Trophoblast cell (in vitro differentiated cells and primary cell): Measurements from ENCODE around the gene CDC42EP5.
"Not testable (repeated sequence)": the region's sequence is repeated elsewhere in the genome, so short reads cannot be mapped to it uniquely, and the experiment has no call there.

Experiments
- DNase-seq, 2 donors: peaks; one replicate each; pipeline ENCODE4 v3.0.0-alpha.2; 2016
- H2AFZ ChIP-seq: 2 replicates; pipeline ENCODE4 v1.6.1; 2013; ENCODE audit warnings: low read length, moderate library complexity, mild to moderate bottlenecking; ENCODE audit not compliant: insufficient read depth, poor library complexity
- H2AK5ac ChIP-seq: 2 replicates; pipeline ENCODE4 v1.6.1; 2013; ENCODE audit warnings: mild to moderate bottlenecking, low read length
- H2BK120ac ChIP-seq: 2 replicates; pipeline ENCODE4 v1.6.1; 2013; ENCODE audit warnings: low read length, mild to moderate bottlenecking, moderate library complexity; ENCODE audit not compliant: insufficient read depth, poor library complexity
- H2BK12ac ChIP-seq: 2 replicates; pipeline ENCODE4 v1.6.1; 2013; ENCODE audit warnings: mild to moderate bottlenecking, low read length, moderate library complexity
- H2BK5ac ChIP-seq: 2 replicates; pipeline ENCODE4 v1.6.1; 2013; ENCODE audit warnings: low read length, low read depth, moderate library complexity, mild to moderate bottlenecking; ENCODE audit not compliant: poor library complexity
- H3K14ac ChIP-seq: 2 replicates; pipeline ENCODE4 v1.6.1; 2013; ENCODE audit warnings: mild to moderate bottlenecking, low read length
- H3K18ac ChIP-seq: 2 replicates; pipeline ENCODE4 v1.6.1; 2013; ENCODE audit warnings: mild to moderate bottlenecking, low read length
- H3K23ac ChIP-seq: 2 replicates; pipeline ENCODE4 v1.6.1; 2013; ENCODE audit warnings: low read length
- H3K27ac ChIP-seq: 2 replicates; pipeline ENCODE4 v1.5.1; 2013; ENCODE audit warnings: low read depth, mild to moderate bottlenecking, inconsistent platforms, low read length, moderate library complexity
- H3K27me3 ChIP-seq: 2 replicates; pipeline ENCODE4 v1.6.1; 2013; ENCODE audit warnings: inconsistent platforms, mild to moderate bottlenecking, low read length, moderate library complexity; ENCODE audit not compliant: insufficient read depth
- H3K36me3 ChIP-seq, 2 experiments: 1 replicate in 1 of 2; 2 replicates in 1 of 2; pipeline ENCODE4 v1.6.1; 2013; ENCODE audit warnings: low read length in 2 of 2, mild to moderate bottlenecking in 2 of 2, moderate library complexity in 1 of 2; ENCODE audit not compliant: insufficient read depth in 2 of 2, control insufficient read depth in 1 of 2
- H3K4ac ChIP-seq: 2 replicates; pipeline ENCODE4 v1.6.1; 2013; ENCODE audit warnings: low read depth, mild to moderate bottlenecking, low read length, moderate library complexity
- H3K4me1 ChIP-seq, 2 experiments: 1 replicate in 1 of 2; 2 replicates in 1 of 2; pipeline ENCODE4 v1.6.1; 2013; ENCODE audit warnings: low read length in 2 of 2, mild to moderate bottlenecking in 2 of 2, moderate library complexity in 1 of 2; ENCODE audit not compliant: insufficient read depth in 2 of 2, control insufficient read depth in 1 of 2
- H3K4me2 ChIP-seq: 2 replicates; pipeline ENCODE4 v1.6.1; 2013; ENCODE audit warnings: inconsistent platforms, mild to moderate bottlenecking, low read length, moderate library complexity
- H3K4me3 ChIP-seq: 2 replicates; pipeline ENCODE4 v1.5.1; 2013; ENCODE audit warnings: mild to moderate bottlenecking, low read depth, low read length, inconsistent platforms
- H3K79me1 ChIP-seq: one replicate; pipeline ENCODE4 v1.6.1; 2013; ENCODE audit warnings: low read length
- H3K79me2 ChIP-seq: 2 replicates; pipeline ENCODE4 v1.6.1; 2013; ENCODE audit warnings: low read length, mild to moderate bottlenecking; ENCODE audit not compliant: control insufficient read depth, insufficient read depth, poor library complexity
- H3K9ac ChIP-seq: 2 replicates; pipeline ENCODE4 v1.6.1; 2013; ENCODE audit warnings: mild to moderate bottlenecking, low read length
- H3K9me3 ChIP-seq: 2 replicates; pipeline ENCODE4 v1.6.1; 2013; ENCODE audit warnings: low read depth, mild to moderate bottlenecking, control low read depth, inconsistent platforms, low read length; ENCODE audit not compliant: insufficient read depth
- H4K12ac ChIP-seq: 2 replicates; pipeline ENCODE4 v1.6.1; 2013; ENCODE audit warnings: low read depth, mild to moderate bottlenecking, low read length, moderate library complexity
- H4K8ac ChIP-seq: 2 replicates; pipeline ENCODE4 v1.6.1; 2013; ENCODE audit warnings: low read depth, mild to moderate bottlenecking, low read length, moderate library complexity
- H4K91ac ChIP-seq: one replicate; pipeline ENCODE4 v1.6.1; 2013; ENCODE audit warnings: low read depth, mild to moderate bottlenecking, low read length, moderate library complexity
- WGBS: extraction: QIAGEN DNeasy Blood & Tissue Kit; methylation state at CpG from one replicate; pipeline ENCODE4 v1.1.7; 2013; ENCODE audit warnings: missing lambda C conversion rate; ENCODE audit not compliant: insufficient read length, insufficient coverage; ENCODE audit errors: extremely low coverage; 5-methylcytosine and 5-hydroxymethylcytosine counted together

Gene CDC42EP5

GRCh38 chr19:54469496-54469934 is 3.6 kb downstream of the CDC42EP5 start:
- no peak overlapping the region for H3K14ac ChIP-seq
- no peak overlapping the region for H4K8ac ChIP-seq
- H2BK120ac ChIP-seq, result no peak overlapping the region
- peaks cover 5% of the 10 kb centered on the region for H3K79me1 ChIP-seq
- H3K4me1 ChIP-seq, result peaks cover 15 to 23% of the 10 kb centered on the region in 2 experiments
- H3K4ac ChIP-seq, result no peak overlapping the region
- no peaks in the 10 kb centered on the region for H3K36me3 ChIP-seq
- H4K91ac ChIP-seq, result no peak overlapping the region
- H3K4me3 ChIP-seq, result no peak overlapping the region
- no peak overlapping the region for H4K12ac ChIP-seq
- no peak overlapping the region for H3K4me2 ChIP-seq
- no peak overlapping the region for H2BK5ac ChIP-seq
- no peak overlapping the region for H2BK12ac ChIP-seq
- H3K9ac ChIP-seq, result no peak overlapping the region
- H2AK5ac ChIP-seq, result no peak overlapping the region
- H3K79me2 ChIP-seq, result no peaks in the 10 kb centered on the region
- H2AFZ ChIP-seq, result no peak overlapping the region
- no peak overlapping the region for H3K27ac ChIP-seq
- DNase-seq, result no peak
- peaks cover 2% of the 10 kb centered on the region for H3K9me3 ChIP-seq
- no CpG with 5 or more reads among the region's 8 CpGs for WGBS
- H3K18ac ChIP-seq, result no peak overlapping the region
- peaks cover 12% of the 10 kb centered on the region for H3K27me3 ChIP-seq
- H3K23ac ChIP-seq, result no peak overlapping the region

GRCh38 chr19:54466110-54466480 is 7.0 kb downstream of the CDC42EP5 start:
- H4K91ac ChIP-seq, H3K27ac ChIP-seq, H3K79me2 ChIP-seq, H2AFZ ChIP-seq, H3K14ac ChIP-seq, H3K4ac ChIP-seq, H2BK12ac ChIP-seq, H3K9ac ChIP-seq, H3K27me3 ChIP-seq, H4K8ac ChIP-seq, H3K4me2 ChIP-seq, DNase-seq, H2BK5ac ChIP-seq, H3K18ac ChIP-seq, H2BK120ac ChIP-seq, H3K4me3 ChIP-seq, H3K23ac ChIP-seq, H4K12ac ChIP-seq, H2AK5ac ChIP-seq, H3K9me3 ChIP-seq: not testable (repeated sequence)
- Histone ChIP-seq H3K36me3 (peaks cover 13 to 14% of the 10 kb centered on the region in 2 experiments), H3K79me1 (peaks cover 15% of the 10 kb centered on the region), H3K4me1 (peaks cover 21 to 22% of the 10 kb centered on the region in 2 experiments)
- WGBS, result no CpG with 5 or more reads among the region's 14 CpGs

GRCh38 chr19:54465426-54466109 is 7.5 kb downstream of the CDC42EP5 start:
- H3K4me2 ChIP-seq, result no peak overlapping the region
- H3K79me2 ChIP-seq, result peaks cover 6% of the 10 kb centered on the region
- DNase-seq, result no peak
- no peak overlapping the region for H3K18ac ChIP-seq
- H4K12ac ChIP-seq, result no peak overlapping the region
- peaks cover 4% of the 10 kb centered on the region for H3K9me3 ChIP-seq
- no peak overlapping the region for H3K4me3 ChIP-seq
- no peak overlapping the region for H2BK5ac ChIP-seq
- WGBS, result no CpG with 5 or more reads among the region's 49 CpGs
- peaks cover 18% of the 10 kb centered on the region in 2 experiments for H3K4me1 ChIP-seq
- H2BK12ac ChIP-seq, result no peak overlapping the region
- H2BK120ac ChIP-seq, result no peak overlapping the region
- H3K27ac ChIP-seq, result no peak overlapping the region
- peaks cover 15% of the 10 kb centered on the region for H3K79me1 ChIP-seq
- no peak overlapping the region for H2AFZ ChIP-seq
- no peak overlapping the region for H4K8ac ChIP-seq
- no peak overlapping the region for H2AK5ac ChIP-seq
- H3K23ac ChIP-seq, result no peak overlapping the region
- peaks cover 19% of the 10 kb centered on the region in 2 experiments for H3K36me3 ChIP-seq
- H3K9ac ChIP-seq, result no peak overlapping the region
- peaks cover 4% of the 10 kb centered on the region for H3K27me3 ChIP-seq
- H3K4ac ChIP-seq, result no peak overlapping the region
- H4K91ac ChIP-seq, result no peak overlapping the region
- H3K14ac ChIP-seq, result no peak overlapping the region

GRCh38 chr19:54464630-54465425 is 8.3 kb downstream of the CDC42EP5 start:
- Histone ChIP-seq H2BK5ac (peak overlapping the region; percentile 28), H3K23ac (no peak overlapping the region), H3K4me2 (peak overlapping the region; percentile 83), H4K12ac (peak overlapping the region; percentile 45), H3K4me1 (peaks cover 18% of the 10 kb centered on the region in 2 experiments), H2BK120ac (peak overlapping the region; percentile 5), H3K9me3 (peaks cover 4% of the 10 kb centered on the region), H3K14ac (peak overlapping the region; percentile 20), H3K79me1 (peaks cover 15% of the 10 kb centered on the region), H3K4ac (no peak overlapping the region), H4K91ac (peak overlapping the region; percentile 55), H2AK5ac (no peak overlapping the region), H4K8ac (peak overlapping the region; percentile 30), H3K9ac (no peak overlapping the region), H3K27me3 (no peaks in the 10 kb centered on the region), H3K36me3 (peaks cover 25% of the 10 kb centered on the region in 2 experiments), H3K27ac (peak overlapping the region; percentile 75), H2BK12ac (no peak overlapping the region), H2AFZ (peak overlapping the region; percentile 88), H3K4me3 (peak overlapping the region; percentile 60), H3K79me2 (peaks cover 6% of the 10 kb centered on the region), H3K18ac (peak overlapping the region; percentile 38)
- WGBS, result no CpG with 5 or more reads among the region's 87 CpGs
- peak; percentile 88 to 92 for DNase-seq
